GM23338 (cell line): ENCODE measurements around the gene RABL3. TPM values are rescaled to one million over a fixed set of nuclear protein-coding genes. Genes with fewer than 3 reads are reported as not detected.
A peak's percentile ranks its signal among the peaks of the same experiment; 100 is the strongest.

Experiments
- ATAC-seq: fragments of 200-7000 bp; cut with Tn5 transposase; 3 replicates; pipeline ENCODE4 v1.9.1; 2020
- DNase-seq: peaks from one replicate; pipeline ENCODE4 v3.0.0-alpha.2; 2015; ENCODE audit warnings: low spot score
- H2AFZ ChIP-seq: fragments of 200-600 bp; sonication (generic); 2 replicates; pipeline ENCODE4 v1.8.0; 2016; ENCODE audit warnings: antibody characterized with exemption, mild to moderate bottlenecking, moderate library complexity
- H3F3A ChIP-seq: fragments of 200-600 bp; sonication (generic); replicated peaks from 2 replicates; pipeline ENCODE4 v1.8.0; 2017; ENCODE audit warnings: antibody characterized with exemption, mixed run types, low read depth
- H3K27ac ChIP-seq: fragments of 200-600 bp; sonication (generic); 2 replicates; pipeline ENCODE4 v1.6.1; 2016; ENCODE audit warnings: low read depth
- H3K27me3 ChIP-seq: fragments of 200-600 bp; sonication (generic); 2 replicates; pipeline ENCODE4 v1.8.0; 2016; ENCODE audit warnings: mild to moderate bottlenecking, mixed run types, moderate library complexity; ENCODE audit not compliant: insufficient read depth
- H3K36me3 ChIP-seq: fragments of 200-600 bp; sonication (generic); 2 replicates; pipeline ENCODE4 v1.8.0; 2016; ENCODE audit warnings: mild to moderate bottlenecking; ENCODE audit not compliant: insufficient read depth
- H3K4me1 ChIP-seq: fragments of 200-600 bp; sonication (generic); 2 replicates; pipeline ENCODE4 v1.8.0; 2016; ENCODE audit warnings: mild to moderate bottlenecking, moderate library complexity; ENCODE audit not compliant: insufficient read depth
- H3K4me2 ChIP-seq: fragments of 200-600 bp; sonication (generic); 2 replicates; pipeline ENCODE4 v1.7.1; 2017; ENCODE audit warnings: mixed run types
- H3K4me3 ChIP-seq: fragments of 200-600 bp; sonication (generic); 2 replicates; pipeline ENCODE4 v1.6.1; 2016; ENCODE audit warnings: mixed run types
- H3K79me2 ChIP-seq: fragments of 200-600 bp; sonication (generic); replicated peaks from 2 replicates; pipeline ENCODE4 v1.8.0; 2017; ENCODE audit warnings: mild to moderate bottlenecking; ENCODE audit not compliant: insufficient read depth
- H3K9me2 ChIP-seq: fragments of 200-600 bp; sonication (generic); 2 replicates; pipeline ENCODE4 v1.8.0; 2017; ENCODE audit not compliant: insufficient read depth
- H4K20me1 ChIP-seq: fragments of 200-600 bp; sonication (generic); replicated peaks from 2 replicates; pipeline ENCODE4 v1.8.0; 2017; ENCODE audit warnings: mild to moderate bottlenecking; ENCODE audit not compliant: insufficient read depth
- H3K27ac Mint-ChIP-seq: 2 replicates; pipeline ENCODE4 v1.8.0; 2020; ENCODE audit warnings: inconsistent platforms, mild to moderate bottlenecking, moderate library complexity, mixed read lengths
- H3K27me3 Mint-ChIP-seq: 3 replicates; pipeline ENCODE4 v1.8.0; 2022; ENCODE audit warnings: low read depth, mild to moderate bottlenecking, moderate library complexity, mixed read lengths, inconsistent platforms; ENCODE audit not compliant: insufficient read depth, poor library complexity
- H3K36me3 Mint-ChIP-seq: 3 replicates; pipeline ENCODE4 v1.8.0; 2021; ENCODE audit warnings: low read depth, mild to moderate bottlenecking, inconsistent platforms, moderate library complexity, mixed read lengths
- H3K4me1 Mint-ChIP-seq: 3 replicates; pipeline ENCODE4 v1.8.0; 2020; ENCODE audit warnings: mild to moderate bottlenecking, inconsistent platforms, mixed read lengths
- H3K4me3 Mint-ChIP-seq: 3 replicates; pipeline ENCODE4 v1.8.0; 2021; ENCODE audit warnings: moderate library complexity, mild to moderate bottlenecking, inconsistent platforms, mixed read lengths
- H3K9me3 Mint-ChIP-seq: 3 replicates; pipeline ENCODE4 v1.8.0; 2020; ENCODE audit warnings: moderate library complexity, mild to moderate bottlenecking, inconsistent platforms, mixed read lengths
- CREB1 ChIP-seq: fragments of 250-450 bp; sonication (Bioruptor Pico); IDR thresholded peaks from 2 replicates; pipeline ENCODE4 v1.5.0; 2020; ENCODE audit warnings: low read depth, mild to moderate bottlenecking, moderate library complexity
- CTCF ChIP-seq, 2 experiments: fragments of 200-600 bp in 1 of 2; sonication (generic) in 1 of 2; conservative IDR thresholded peaks; 2 replicates each; pipeline versions ENCODE4 v1.5.1 to v1.6.1; 2016 to 2017; ENCODE audit warnings: antibody characterized with exemption in 2 of 2, low read depth in 2 of 2, mild to moderate bottlenecking in 2 of 2, moderate library complexity in 1 of 2
- ETS1 ChIP-seq: IDR thresholded peaks from 2 replicates; pipeline ENCODE4 v1.6.1; 2016; ENCODE audit warnings: antibody characterized with exemption
- EZH2 ChIP-seq: fragments of 200-600 bp; sonication (generic); IDR thresholded peaks from one replicate; pipeline ENCODE4 v1.8.0; 2017; ENCODE audit warnings: antibody characterized with exemption, mild to moderate bottlenecking, low read depth; ENCODE audit not compliant: unreplicated experiment
- EZH2phosphoT487 ChIP-seq: fragments of 200-600 bp; sonication (generic); IDR thresholded peaks from one replicate; pipeline ENCODE4 v1.8.1; 2018; ENCODE audit warnings: antibody characterized with exemption; ENCODE audit not compliant: unreplicated experiment
- JUNB ChIP-seq: IDR thresholded peaks from one replicate; pipeline ENCODE4 v1.6.1; 2016; ENCODE audit warnings: antibody characterized with exemption; ENCODE audit not compliant: unreplicated experiment
- NANOG ChIP-seq: IDR thresholded peaks from 2 replicates; pipeline ENCODE4 v1.6.1; 2016; ENCODE audit warnings: antibody characterized with exemption, borderline replicate concordance
- POLR2AphosphoS5 ChIP-seq: IDR thresholded peaks from 2 replicates; pipeline ENCODE4 v1.6.1; 2016; ENCODE audit warnings: antibody characterized with exemption, low read depth
- STAT1 ChIP-seq: IDR thresholded peaks from one replicate; pipeline ENCODE4 v1.6.1; 2016; ENCODE audit warnings: antibody characterized with exemption; ENCODE audit not compliant: unreplicated experiment
- ZNF114 ChIP-seq: fragments of 250-450 bp; sonication (Bioruptor Pico); IDR thresholded peaks from 2 replicates; pipeline ENCODE4 v1.5.0; 2020; ENCODE audit warnings: mild to moderate bottlenecking, moderate library complexity
- ZNF331 ChIP-seq: fragments of 250-450 bp; sonication (Bioruptor Pico); IDR thresholded peaks from 2 replicates; pipeline ENCODE4 v1.5.0; 2020; ENCODE audit warnings: low read depth, mild to moderate bottlenecking, moderate library complexity
- ZNF462 ChIP-seq: fragments of 250-450 bp; sonication (Bioruptor Pico); IDR thresholded peaks from 2 replicates; pipeline ENCODE4 v1.5.0; 2020; ENCODE audit warnings: mild to moderate bottlenecking, moderate library complexity
- polyA plus RNA-seq: library from polyadenylated mRNA; unstranded; fragments of >200 nt; fragmentation: Nextera tagmentation; extraction: Ambion mirVana; gene quantifications from 2 replicates; pipeline ENCODE4 v1.2.1, GENCODE V29; 2016
- total RNA-seq: library from RNA; depleted of rRNA; stranded (reverse); fragments of >200 nt; shearing (Covaris generic); gene quantifications from 2 replicates; pipeline ENCODE4 v1.2.3, GENCODE V29; 2014

RABL3 gene
- total and polyA plus RNA-seq, 2 experiments from 2014 or later, result 7.8 to 9.8 TPM

- Histone ChIP-seq H3K4me3 (no peak overlapping the region), H3K36me3 (no peaks in the 10 kb centered on the region), H3K9me2 (peaks cover 3% of the 10 kb centered on the region; the same call in 1 of the 2 replicates), H3K27me3 (no peaks in the 10 kb centered on the region), H3K4me1 (no peaks in the 10 kb centered on the region), H3K79me2 (no peaks in the 10 kb centered on the region), H3K4me2 (no peak overlapping the region), H2AFZ (peak overlapping the region; percentile 52; the same call in 1 of the 2 replicates), H3K27ac (no peak overlapping the region), H4K20me1 (no peaks in the 10 kb centered on the region), H3F3A (no peaks in the 10 kb centered on the region)
- no peak for TF ChIP-seq EZH2
- no peak for TF ChIP-seq EZH2phosphoT487
- TF ChIP-seq CREB1 (CRISPR knock-in tag), result no peak
- no peaks in the 10 kb centered on the region for H3K36me3 Mint-ChIP-seq
- H3K4me1 Mint-ChIP-seq, result peaks cover 9% of the 10 kb centered on the region; the same call in 2 of the 3 replicates
- ATAC-seq (no peak), DNase-seq (no peak)
- peaks cover 6% of the 10 kb centered on the region for H3K27me3 Mint-ChIP-seq
- H3K4me3 Mint-ChIP-seq, result no peak overlapping the region
- H3K27ac Mint-ChIP-seq, result no peak overlapping the region
- no peaks in the 10 kb centered on the region; the same call in 2 of the 3 replicates for H3K9me3 Mint-ChIP-seq
Observed at GRCh38 chr3:120648290-120648689, 94.0 kb downstream of the RABL3 start.

- DNase-seq, result no peak
- Mint-ChIP-seq H3K4me3 (no peak overlapping the region), H3K27me3 (peaks cover 7% of the 10 kb centered on the region), H3K9me3 (no peaks in the 10 kb centered on the region; the same call in 2 of the 3 replicates), H3K4me1 (peaks cover 9% of the 10 kb centered on the region; the same call in 2 of the 3 replicates), H3K36me3 (no peaks in the 10 kb centered on the region), H3K27ac (no peak overlapping the region)
- Histone ChIP-seq H3K79me2 (no peaks in the 10 kb centered on the region), H3K9me2 (peaks cover 4% of the 10 kb centered on the region), H3K4me1 (no peaks in the 10 kb centered on the region), H3F3A (no peaks in the 10 kb centered on the region), H3K4me3 (no peak overlapping the region), H3K27me3 (no peaks in the 10 kb centered on the region), H4K20me1 (no peaks in the 10 kb centered on the region), H2AFZ (peak overlapping the region; percentile 66), H3K4me2 (no peak overlapping the region), H3K27ac (no peak overlapping the region), H3K36me3 (no peaks in the 10 kb centered on the region)
- ATAC-seq, result no peak
- no peak for TF ChIP-seq EZH2phosphoT487
- no peak for TF ChIP-seq NANOG
- TF ChIP-seq JUNB, result no peak
- TF ChIP-seq ZNF114, result no peak
- no peak for TF ChIP-seq CTCF (conservative IDR thresholded peaks at IDR 0.05; ENCODE audit: low read depth in 2 of 2)
- no peak for TF ChIP-seq STAT1
- TF ChIP-seq ETS1, result no peak
- no peak for TF ChIP-seq CREB1 (CRISPR knock-in tag)
- no peak for TF ChIP-seq ZNF462 (CRISPR knock-in tag)
- TF ChIP-seq ZNF331 (CRISPR knock-in tag), result no peak
- no peak for TF ChIP-seq POLR2AphosphoS5
- no peak for TF ChIP-seq EZH2
Observed at GRCh38 chr3:120646771-120647432, 95.4 kb downstream of the RABL3 start.
